Hepatocyte (in vitro differentiated cells): ENCODE measurements around the gene PTPRN2.

ENCODE experiments used
- CTCF ChIP-seq: fragments of 200-600 bp; sonication (generic); IDR thresholded peaks from 2 replicates; pipeline ENCODE4 v1.5.1; 2016; ENCODE audit warnings: antibody characterized with exemption, mild to moderate bottlenecking; ENCODE audit not compliant: poor library complexity
- EZH2phosphoT487 ChIP-seq: fragments of 200-600 bp; sonication (generic); IDR thresholded peaks from one replicate; pipeline ENCODE4 v1.6.1; 2018; ENCODE audit warnings: antibody characterized with exemption, mild to moderate bottlenecking, low read depth, moderate library complexity; ENCODE audit not compliant: unreplicated experiment, severe bottlenecking

GRCh38 chr7:158479021-158479663, 108.5 kb downstream of the PTPRN2 start:
- TF ChIP-seq CTCF = no peak
- TF ChIP-seq EZH2phosphoT487 = no peak
